Measurements from ENCODE around the gene ORAI2. TPM values are rescaled to one million over a fixed set of nuclear protein-coding genes. Genes with fewer than 3 reads are reported as not detected.

Gene ORAI2
- polyA plus RNA-seq, 1 experiment, result 41.6 TPM

DNA sequence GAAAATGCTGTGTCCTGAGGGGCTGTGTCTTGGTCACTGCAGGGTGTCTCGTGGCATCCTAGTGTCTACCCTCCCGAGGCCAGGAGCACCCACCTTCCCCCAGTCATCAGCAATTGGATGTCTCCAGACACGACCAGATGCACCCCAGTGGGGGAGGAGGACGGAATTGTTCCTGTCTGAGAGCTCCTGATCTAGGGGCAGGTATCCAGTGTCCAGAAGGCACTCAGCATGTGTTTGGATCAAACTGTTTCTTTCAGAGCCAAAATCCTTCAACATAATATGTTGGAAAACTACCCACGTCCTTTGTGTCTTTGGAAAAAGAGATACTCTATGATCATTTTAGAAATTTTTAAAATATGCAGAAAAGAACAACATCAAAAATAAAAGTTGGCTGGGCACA, 20.3 kb upstream of the ORAI2 start:
- H3K36me3 ChIP-seq (ENCODE audit: control insufficient read depth, insufficient read depth, low read length), result peaks cover 20% of the 10 kb centered on the region
- ChIA-PET CTCF (interaction anchor here (1.0 kb wide), 1 partner anchor 9 kb away, joined by 3 read pairs; no protein-coding TSS in a partner anchor), POLR2A (no interaction called here)
- no peak overlapping the region for H3K4me3 ChIP-seq (ENCODE audit: low read depth, low read length)
- H3K27me3 ChIP-seq (ENCODE audit: control insufficient read depth, insufficient read depth, low read length), result no peaks in the 10 kb centered on the region
- TF ChIP-seq, protein P1, sequence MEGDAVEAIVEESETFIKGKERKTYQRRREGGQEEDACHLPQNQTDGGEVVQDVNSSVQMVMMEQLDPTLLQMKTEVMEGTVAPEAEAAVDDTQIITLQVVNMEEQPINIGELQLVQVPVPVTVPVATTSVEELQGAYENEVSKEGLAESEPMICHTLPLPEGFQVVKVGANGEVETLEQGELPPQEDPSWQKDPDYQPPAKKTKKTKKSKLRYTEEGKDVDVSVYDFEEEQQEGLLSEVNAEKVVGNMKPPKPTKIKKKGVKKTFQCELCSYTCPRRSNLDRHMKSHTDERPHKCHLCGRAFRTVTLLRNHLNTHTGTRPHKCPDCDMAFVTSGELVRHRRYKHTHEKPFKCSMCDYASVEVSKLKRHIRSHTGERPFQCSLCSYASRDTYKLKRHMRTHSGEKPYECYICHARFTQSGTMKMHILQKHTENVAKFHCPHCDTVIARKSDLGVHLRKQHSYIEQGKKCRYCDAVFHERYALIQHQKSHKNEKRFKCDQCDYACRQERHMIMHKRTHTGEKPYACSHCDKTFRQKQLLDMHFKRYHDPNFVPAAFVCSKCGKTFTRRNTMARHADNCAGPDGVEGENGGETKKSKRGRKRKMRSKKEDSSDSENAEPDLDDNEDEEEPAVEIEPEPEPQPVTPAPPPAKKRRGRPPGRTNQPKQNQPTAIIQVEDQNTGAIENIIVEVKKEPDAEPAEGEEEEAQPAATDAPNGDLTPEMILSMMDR (IDR thresholded peaks at IDR 0.05; ENCODE audit: insufficient read depth, low read depth, low read length), result no peak
- DNase-seq (ENCODE audit: low read depth), result no peak

DNA sequence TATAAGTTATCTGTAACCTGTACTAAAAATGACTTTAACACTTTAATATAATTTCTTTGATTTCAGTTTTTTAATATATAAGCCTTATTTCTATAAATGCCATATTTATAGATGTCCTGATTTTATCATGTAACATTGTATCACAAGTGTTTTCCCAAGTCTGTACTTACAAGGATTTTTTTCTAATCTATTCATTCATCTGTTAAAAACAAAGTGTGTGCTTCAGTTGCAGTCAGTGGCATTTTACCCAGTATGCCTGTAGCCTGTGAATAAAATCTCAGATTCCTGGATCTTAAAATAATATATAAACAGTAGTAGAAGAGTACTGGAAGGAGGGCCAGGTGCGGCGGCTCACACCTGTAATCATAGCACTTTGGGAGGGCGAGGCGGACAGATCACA, 19.8 kb upstream of the ORAI2 start:
- ChIA-PET POLR2A (no interaction called here), CTCF (no interaction called here)
- Histone ChIP-seq H3K4me3 (ENCODE audit: low read depth, low read length) (no peak overlapping the region), H3K27me3 (ENCODE audit: control insufficient read depth, insufficient read depth, low read length) (no peaks in the 10 kb centered on the region), H3K36me3 (ENCODE audit: control insufficient read depth, insufficient read depth, low read length) (peaks cover 17% of the 10 kb centered on the region)
- no peak for DNase-seq (ENCODE audit: low read depth)
- TF ChIP-seq, protein P1 (IDR thresholded peaks at IDR 0.05; ENCODE audit: insufficient read depth, low read depth, low read length), result no peak

DNA sequence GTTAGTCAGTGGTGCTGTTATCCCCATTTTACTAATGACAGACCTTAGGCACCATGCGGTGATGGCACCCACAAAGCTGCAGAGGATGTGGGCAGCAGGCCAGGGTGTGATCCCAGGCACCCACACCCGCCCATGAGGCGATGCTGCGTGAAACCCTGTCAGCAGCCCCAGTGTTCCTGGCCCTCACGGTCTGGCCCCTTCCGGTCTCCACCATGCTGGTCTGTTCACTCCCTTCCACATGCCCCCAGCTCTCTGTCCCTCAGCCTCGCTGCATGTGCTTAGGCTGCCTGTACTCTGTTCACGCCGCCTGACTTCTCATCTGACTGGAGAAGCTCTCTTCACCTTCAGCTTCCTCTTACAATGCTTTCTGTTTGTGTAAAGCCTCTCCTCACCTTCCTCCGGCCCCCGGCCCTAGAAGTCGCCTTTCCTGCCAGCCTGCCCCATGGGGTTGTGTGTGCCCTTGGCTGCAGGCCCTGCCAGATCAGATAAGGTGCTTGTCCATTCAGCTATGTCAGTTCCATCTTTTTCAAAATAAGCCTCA, 17.6 kb upstream of the ORAI2 start:
- CTCF ChIA-PET, result interaction anchor here (1.8 kb wide), 1 partner anchor 11 kb away, joined by 6 read pairs; no protein-coding TSS in a partner anchor
- POLR2A ChIA-PET, result no interaction called here
- TF ChIP-seq, protein P1 (IDR thresholded peaks at IDR 0.05; ENCODE audit: insufficient read depth, low read depth, low read length), result no peak
- Histone ChIP-seq H3K36me3 (ENCODE audit: control insufficient read depth, insufficient read depth, low read length) (peaks cover 15% of the 10 kb centered on the region), H3K27me3 (ENCODE audit: control insufficient read depth, insufficient read depth, low read length) (no peaks in the 10 kb centered on the region), H3K4me3 (ENCODE audit: low read depth, low read length) (no peak overlapping the region)
- DNase-seq (ENCODE audit: low read depth), result no peak

DNA sequence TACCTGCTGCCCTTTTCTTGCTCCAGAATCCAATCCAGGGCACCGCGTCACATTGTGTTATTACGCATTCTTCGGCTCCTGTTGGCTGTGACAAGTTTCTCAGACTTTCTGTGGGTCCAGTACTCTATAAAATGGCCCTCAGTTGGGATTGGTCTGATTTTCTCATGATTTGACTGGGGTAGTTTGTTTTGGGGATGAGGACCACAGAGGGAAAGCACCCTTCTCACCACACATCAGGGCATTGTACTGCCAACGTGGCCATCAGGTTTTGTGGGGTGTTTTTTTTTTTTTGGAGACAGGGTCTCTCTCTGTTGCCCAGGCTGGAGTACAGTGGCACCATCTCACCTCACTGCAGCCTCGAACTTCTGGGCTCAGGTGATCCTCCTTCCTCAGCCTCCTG, 17.0 kb upstream of the ORAI2 start:
- Histone ChIP-seq H3K4me3 (ENCODE audit: low read depth, low read length) (no peak overlapping the region), H3K27me3 (ENCODE audit: control insufficient read depth, insufficient read depth, low read length) (no peaks in the 10 kb centered on the region), H3K36me3 (ENCODE audit: control insufficient read depth, insufficient read depth, low read length) (peaks cover 13% of the 10 kb centered on the region)
- ChIA-PET POLR2A (no interaction called here), CTCF (interaction anchor here (1.8 kb wide), 1 partner anchor 12 kb away, joined by 6 read pairs; no protein-coding TSS in a partner anchor)
- TF ChIP-seq, protein P1 (IDR thresholded peaks at IDR 0.05; ENCODE audit: insufficient read depth, low read depth, low read length), result no peak
- no peak for DNase-seq (ENCODE audit: low read depth)

DNA sequence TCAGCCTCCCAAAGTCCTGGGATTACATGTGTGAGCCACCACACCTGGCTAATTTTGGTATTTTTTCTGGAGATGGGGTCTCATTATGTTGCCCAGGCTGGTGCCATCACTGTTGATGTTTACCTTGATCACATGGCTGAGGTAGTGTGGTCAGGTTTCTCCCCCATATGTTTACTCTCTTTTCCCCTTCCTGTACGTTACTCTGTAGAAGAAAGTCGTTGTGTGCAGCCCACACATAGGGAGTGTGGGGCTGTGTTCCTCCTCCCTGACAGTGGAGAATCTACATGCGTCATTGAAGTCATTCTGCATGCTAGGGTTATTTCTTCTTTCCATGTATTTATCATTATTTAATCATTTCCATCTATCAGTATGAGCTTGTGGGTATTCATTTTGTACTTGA, 16.3 kb upstream of the ORAI2 start:
- peaks cover 15% of the 10 kb centered on the region for H3K36me3 ChIP-seq (ENCODE audit: control insufficient read depth, insufficient read depth, low read length)
- POLR2A ChIA-PET, result no interaction called here
- CTCF ChIA-PET, result no interaction called here
- no peak overlapping the region for H3K4me3 ChIP-seq (ENCODE audit: low read depth, low read length)
- H3K27me3 ChIP-seq (ENCODE audit: control insufficient read depth, insufficient read depth, low read length), result no peaks in the 10 kb centered on the region
- TF ChIP-seq, protein P1 (IDR thresholded peaks at IDR 0.05; ENCODE audit: insufficient read depth, low read depth, low read length), result no peak
- DNase-seq (ENCODE audit: low read depth), result no peak

Measured in BJ (cell line).